HG03135 (cell line): Measurements from ENCODE around the gene CELSR2.

Source experiments
- ATAC-seq: cut with Tn5 transposase; IDR thresholded peaks from one replicate; pipeline ENCODE4 v1.9.1; 2021; ENCODE audit warnings: mild to moderate bottlenecking, moderate library complexity; ENCODE audit not compliant: unreplicated experiment

CELSR2 gene

DNA sequence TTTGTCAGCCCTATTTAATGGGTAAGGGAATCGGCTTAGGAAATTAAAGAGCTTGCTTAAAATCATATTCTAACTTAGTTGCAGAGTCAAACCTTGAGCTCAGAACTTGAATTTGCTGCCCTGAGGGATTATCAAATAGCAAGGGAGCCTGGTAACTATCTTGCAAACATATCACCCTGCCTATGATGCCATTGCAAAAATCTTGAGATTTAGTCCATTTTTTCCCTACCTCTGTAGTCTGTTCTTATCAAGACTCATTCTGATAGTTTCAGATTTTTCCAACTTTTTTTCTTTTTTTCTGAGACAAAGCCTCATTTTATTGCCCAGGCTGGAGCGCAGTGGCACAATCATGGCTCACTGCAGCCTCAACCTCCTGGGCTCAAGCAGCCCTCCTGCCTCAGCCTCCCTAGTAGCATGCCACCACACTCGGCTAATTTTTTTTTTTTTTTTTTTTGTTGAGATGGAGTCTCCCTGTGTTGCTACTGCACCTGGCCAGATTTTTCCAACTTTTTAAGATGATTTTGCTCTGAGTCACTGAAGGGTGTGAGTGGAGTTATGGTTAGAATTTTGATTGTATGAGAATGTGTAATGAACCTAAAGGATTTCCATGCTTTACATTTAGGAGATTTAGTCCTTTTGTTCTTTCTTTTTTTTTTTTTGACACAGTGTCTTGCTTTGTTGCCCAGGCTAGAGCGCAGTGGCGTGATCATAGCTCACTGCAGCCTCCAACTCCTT lies 23.5 kb upstream of the CELSR2 start:
- ATAC-seq = no peak

DNA sequence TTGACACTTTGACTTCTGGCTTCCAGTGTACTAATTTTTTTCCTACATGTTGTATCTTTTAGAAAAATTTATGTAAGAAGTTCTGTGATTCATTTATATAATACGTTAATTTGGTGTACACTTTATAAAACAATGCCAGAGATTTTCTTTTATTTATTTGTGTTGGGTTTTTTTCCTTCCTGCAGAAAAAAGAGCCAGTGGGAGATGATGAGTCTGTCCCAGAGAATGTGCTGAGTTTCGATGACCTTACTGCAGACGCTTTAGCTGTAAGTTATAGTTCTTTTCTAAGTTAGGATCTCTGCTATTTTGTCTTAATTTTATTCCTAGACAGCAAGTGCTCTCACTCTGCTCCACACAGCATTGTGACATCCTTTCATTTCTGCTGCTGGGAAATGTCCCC lies 21.2 kb upstream of the CELSR2 start:
- no peak for ATAC-seq

DNA sequence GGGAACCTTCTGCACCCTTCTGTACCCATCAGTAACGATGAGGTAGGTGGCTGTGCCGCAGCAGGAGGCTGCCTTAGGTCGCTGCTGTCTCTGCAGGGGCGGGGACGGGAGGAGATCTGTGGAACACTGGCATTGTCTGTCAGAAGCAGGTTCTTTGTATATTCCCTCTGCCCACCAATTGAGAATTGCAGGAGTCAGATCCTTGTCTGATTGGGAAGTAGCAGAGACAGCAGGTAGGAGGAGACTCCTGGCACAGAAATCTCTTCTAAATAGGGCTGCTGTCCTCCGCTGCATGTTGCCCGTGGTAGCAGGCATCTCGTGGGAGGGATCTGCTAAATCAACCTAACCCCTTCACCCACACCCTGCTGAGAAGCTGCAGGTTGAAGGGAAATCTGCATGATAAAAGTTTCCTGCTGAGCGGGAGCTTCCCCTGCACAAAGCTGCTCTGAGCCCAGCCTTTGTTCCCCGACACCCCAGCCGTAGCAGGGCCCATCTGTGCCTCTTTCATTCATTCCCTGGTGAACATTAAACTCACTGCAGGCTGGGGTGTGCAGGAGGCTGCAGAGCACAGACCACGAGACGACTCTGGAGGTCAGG lies 19.7 kb upstream of the CELSR2 start:
- ATAC-seq = no peak

DNA sequence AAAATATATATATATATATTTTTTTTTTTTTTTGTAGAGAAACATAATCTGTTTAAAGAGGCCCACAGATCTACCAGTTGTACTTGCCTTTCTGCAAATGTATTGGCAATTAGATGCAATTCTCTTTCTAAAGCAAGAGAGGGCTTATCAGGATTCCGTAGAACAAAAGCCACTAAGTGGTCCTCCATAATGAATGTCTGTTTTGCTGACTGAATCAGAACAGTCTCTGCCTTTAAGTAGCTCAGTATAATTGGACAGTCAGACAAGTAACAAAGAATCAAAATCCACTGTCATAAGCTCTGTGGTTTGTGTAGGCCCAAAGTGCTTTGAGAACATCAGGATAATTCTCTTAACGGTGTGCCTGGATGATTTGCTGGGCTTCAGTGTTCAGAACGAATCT lies 18.3 kb upstream of the CELSR2 start:
- ATAC-seq = no peak

DNA sequence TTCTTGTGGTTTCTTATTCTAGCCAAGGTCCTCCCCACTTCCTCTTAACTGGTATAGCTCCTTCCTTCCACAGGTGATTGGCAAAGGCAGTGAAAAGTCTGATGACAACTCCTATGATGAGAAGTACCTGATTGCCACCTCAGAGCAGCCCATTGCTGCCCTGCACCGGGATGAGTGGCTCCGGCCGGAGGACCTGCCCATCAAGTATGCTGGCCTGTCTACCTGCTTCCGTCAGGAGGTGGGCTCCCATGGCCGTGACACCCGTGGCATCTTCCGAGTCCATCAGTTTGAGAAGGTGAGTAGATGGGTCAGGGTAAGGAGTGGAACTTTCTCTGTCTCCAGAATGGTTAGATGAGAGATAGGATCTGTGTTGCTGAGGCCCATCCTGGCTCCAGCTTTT lies 14.2 kb upstream of the CELSR2 start:
- no peak for ATAC-seq

DNA sequence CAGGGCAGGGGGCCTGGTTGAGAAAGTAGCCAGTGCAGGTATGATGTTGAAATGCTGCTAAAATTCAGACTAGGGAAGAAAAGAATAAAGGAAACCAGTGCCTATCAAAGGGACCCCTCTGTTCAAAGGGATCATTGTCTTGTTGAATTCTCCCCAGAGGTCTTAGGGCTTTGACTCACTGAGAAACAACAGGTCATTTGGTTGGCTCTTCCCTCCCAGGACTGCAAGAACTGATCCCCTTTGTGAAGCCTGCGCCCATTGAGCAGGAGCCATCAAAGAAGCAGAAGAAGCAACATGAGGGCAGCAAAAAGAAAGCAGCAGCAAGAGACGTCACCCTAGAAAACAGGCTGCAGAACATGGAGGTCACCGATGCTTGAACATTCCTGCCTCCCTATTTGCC lies 11.8 kb upstream of the CELSR2 start:
- ATAC-seq = no peak

DNA sequence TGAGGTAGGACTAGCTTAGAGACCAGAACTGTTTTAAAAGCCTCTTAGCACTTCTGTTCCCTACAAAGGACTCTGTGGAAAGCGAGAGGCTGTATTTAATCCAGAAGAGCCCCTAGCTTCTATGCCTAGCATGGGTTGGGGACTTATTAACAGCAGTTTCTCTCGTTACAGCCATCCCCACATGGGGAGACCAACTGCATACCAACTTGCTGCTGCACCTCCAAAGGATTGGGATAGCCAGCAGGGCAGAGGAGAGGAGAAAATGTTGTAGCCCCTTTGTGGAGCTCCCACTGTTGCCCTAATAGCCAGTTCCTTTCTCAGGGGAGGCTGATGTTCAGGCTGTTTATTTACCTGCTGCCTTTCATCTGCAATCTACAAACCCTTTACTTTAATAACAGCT lies 11.0 kb upstream of the CELSR2 start:
- ATAC-seq = no peak

DNA sequence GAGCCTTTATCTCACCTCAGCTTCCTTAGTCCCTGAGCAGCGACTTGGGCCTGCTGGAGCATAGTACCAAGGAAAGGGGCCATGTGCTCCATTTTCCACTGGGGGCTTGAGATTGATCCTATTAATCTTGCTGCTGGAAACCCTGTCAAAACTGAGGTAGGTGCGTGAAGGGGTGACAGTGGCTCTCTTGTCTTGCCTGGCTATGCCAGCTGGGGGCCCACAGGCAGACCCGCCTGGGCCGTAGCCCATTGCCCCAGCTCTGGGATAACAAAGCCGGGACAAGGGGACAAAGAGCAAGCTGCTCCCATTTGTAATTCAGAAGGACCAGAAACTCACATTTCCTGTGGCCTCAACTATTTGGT lies 10.3 kb upstream of the CELSR2 start:
- no peak for ATAC-seq

DNA sequence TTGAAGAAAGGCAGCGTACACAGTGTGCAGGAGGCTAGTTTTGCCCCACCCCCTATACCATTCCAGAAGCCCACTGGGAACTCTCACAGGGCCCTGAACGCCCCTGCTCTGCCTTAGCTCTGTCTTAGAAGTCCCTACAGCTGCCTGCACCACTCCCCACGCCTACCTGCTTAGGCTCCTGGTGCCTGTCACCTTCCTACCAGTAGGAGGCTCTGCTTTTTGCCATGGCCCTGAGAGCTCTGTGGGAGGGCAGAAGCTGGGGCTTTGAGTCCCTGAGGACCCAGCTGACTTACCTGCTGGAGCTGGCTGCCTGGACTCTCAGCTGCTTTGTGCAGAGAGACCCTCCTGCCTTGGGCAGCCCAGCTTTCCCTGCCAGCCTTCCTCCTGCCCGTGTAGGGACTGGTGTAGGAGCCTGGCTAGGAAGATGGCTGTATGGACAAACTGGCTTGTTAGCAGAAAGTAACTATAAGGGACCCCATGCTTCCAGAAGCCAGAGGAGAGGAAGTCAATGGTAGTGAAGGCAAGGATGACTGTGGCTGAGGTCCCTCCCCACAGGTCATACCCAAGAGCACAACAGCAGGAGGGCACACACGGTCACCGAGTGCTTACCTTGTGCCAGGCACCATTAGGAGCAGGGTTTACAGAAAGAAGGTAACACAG lies 9.8 kb upstream of the CELSR2 start:
- peak; percentile 51 for ATAC-seq

DNA sequence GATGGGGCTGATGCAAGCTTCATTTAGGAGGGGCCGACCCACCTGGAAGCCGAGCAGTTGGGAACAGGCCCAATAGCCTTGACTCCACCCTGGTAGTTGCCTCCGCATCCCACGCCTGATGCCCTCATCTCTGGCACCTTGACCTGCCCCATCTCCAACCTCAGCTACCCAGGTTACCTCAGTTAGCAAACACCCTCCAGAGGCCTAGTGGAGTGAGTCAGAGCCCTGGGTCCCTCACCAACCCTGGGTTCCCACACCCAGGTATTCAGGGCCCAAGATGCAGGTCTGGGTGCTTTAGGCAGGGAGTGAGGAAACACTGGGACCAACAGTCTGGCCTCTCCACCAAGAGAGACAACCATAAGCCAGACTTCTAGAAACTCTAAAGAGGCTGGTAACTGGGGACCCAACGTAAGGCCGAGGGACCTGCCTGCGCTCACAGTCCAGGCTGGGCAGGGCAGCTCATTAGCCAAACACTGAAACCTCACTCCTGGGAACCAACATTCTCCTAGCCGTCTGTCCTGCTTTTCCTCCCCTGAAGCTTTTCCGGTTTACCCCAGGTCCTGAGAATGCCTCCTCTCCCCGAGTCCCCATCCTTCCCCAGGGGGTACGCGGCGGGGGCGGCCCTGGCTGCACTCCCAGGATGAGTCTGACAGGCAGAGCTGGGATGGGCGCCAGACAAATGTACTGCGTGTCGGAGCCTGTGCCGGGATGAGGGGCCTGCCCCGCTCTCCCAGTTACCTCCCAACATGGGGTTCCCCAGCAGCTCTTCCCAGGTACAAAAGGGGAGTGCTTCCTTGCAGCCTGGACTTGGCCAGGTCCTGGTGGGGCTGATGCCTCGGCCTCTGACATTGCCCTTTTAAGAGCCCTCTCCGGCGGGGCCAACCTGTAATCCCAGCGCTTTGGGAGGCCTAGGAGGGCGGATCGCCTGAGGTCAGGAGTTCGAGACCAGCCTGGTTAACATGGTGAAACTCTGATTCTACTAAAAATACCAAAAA lies 8.9 kb upstream of the CELSR2 start:
- ATAC-seq = no peak

DNA sequence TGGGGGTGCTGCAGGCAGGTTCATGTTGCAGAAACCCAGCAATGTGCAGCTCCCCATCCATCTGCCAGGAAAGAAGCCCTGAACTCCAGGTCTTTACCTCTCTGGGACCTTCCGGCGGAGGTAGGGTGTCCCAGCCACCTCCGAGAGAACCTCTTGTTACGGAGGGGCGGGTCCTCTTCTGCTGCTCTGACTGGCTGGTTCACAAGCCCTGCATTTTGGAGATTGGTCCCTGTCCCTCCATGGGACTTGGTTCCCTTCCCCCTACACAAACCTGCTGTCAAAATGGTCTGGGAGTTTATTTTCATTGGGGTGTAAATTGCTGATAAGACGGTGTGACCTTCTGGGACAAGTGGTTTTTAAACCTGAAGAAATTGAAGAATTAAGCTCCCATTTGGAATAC lies 8.0 kb upstream of the CELSR2 start:
- ATAC-seq = no peak

DNA sequence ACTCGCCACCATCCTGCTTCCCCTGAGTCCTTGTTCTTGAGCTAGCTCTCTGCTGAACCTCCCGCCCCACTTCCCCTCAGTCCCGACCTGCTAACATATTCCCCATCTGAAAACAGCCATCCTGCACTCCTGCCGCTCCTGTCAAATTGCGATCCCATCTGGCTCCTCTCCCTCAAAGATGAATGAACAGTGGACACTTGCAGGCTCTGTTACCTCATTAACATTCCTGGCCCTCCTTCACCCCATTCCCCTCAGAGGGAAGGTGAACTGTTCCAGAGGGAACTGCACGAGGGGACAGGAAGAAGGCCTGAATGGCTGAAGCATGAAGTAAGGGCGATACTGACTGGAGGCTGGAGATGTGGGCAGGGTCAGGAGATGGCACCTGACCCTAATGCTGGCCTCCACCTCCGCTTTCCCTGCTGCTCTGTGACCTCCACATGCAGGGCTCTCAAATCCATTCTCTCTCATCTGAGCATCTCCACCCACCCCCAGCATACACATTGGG lies 7.4 kb upstream of the CELSR2 start:
- ATAC-seq = no peak

DNA sequence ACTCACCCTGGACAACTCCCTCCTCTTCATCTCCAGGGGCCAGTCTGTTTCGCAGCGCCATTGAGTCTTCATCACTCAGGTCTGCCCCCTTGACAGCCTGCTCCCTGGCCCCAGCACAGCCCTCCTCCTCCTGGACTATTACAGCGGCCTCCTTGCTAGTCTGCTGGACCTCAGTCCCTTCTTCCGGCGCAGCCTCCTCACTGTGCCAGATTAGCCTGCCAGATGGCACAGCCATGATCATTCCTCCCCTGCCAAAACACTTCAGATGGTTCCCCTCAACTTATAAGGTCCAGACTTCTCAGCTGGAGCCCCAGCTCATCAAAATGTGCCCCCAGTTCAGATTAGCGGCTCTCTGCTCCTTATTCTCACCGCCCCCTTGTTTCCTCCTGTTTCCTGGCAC lies 7.0 kb upstream of the CELSR2 start:
- ATAC-seq = no peak

DNA sequence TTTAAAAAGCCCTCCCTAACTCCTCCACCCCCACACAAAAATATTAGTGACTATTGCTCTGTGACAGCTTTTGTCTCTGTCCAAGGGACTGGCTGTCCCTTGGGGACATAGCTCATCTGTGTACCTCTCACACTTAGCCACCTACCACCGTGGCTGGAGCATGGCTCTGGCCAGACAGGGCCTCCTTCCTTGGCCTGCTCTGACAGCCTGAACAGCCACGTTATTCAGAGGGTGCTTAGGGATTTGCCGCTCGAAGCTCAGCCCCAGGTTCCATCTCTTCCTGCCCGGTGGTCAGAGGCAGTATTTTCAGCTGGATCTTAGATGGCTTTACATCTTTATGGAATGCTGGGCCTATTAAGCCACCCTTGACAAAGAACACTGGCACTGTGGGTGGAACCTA lies 6.1 kb upstream of the CELSR2 start:
- no peak for ATAC-seq

DNA sequence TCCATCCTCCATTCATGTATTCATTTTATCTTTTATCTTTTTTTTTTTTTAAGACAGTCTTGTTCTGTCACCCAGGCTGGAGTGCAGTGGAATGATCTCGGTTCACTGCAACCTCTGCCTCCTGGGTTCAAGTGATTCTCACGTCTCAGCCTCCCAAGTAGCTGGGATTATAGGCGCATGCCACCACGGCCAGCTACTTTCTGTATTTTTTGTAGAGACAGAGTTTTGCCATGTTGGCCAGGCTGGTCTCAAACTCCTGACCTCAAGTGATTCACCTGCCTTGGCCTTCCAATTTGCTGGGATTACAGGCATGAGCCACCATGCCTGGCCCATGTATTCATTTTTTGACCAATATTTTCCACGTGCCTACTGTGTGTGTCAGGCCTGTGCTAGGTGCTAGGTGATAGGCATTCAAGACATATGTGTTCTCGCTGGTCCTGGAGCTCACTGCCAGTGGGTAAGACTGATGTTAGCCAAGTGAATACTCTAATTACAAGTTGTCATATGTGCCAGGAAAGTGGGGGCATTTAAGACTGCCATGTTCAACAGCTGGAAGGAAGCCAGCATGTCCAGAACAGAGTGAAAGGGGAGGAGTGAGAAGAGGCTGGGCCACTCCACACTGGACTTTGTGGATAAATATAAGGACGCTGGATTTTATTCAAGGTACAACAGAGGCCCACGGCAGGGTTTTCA lies 5.3 kb upstream of the CELSR2 start:
- no peak for ATAC-seq

DNA sequence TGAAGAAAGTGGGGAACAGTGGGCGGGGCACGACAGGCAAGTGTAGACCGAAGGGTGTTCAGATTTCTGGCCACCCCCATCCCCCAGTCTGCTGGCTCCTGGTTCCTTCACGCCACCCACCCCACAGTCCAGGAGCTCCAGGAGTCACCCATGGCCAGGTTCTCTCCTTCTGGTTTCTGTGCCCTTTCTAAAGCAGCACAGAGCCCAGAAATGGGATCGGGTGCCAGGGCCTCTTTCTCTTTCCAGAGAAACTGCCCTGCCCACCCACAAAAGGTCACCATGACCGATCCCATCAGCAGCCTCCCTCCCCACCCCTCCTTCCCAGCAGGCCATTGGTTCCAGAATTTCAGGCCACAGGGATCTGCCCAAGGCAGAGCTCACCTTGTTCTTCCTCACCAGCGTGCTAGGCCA lies 3.2 kb upstream of the CELSR2 start:
- no peak for ATAC-seq

DNA sequence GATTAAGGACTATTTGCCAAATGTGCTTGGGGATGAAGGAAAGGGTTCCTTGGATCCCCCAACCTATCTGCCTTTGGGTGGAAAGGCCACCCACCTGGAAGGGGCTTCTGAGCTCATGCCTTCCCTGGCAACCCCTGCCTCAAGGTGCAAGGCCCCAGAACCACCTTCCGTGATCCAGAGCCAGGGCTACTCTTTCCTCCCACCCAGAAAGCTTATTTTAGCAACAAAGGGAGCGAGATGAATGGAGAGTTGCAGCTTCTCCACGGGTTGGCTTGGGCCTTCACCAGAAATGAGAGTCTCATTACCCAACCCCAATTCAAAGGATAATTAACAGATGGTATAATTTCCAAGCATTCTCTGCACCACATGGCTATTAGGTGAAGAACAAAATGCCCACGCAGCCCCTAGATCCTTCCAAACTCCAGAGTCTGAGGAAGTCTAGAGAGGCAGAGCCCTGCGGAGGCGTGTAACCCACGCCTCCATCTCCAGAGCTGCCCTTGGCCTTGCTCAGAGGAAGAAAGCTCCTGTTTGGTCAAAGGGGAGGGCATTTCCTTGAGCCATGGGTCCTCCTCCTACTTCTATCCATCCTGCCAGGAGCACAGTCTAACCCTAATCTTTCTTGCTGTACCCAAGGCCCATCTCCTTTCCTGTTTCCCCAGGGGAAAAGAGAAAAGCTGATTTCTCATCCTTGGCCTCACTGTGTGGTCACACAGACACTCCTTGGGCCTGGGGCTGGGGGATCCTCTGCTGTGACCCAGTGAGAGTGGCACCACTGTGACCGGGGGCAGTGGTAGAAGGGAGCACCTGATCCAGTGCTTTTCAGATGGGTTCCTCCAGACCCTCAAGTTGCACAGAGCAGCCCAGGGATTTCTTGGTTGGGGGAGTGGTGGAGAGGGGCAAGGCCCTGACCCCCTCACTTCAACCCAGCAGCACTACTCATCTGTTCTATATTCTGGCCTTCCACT lies 1.7 kb upstream of the CELSR2 start:
- no peak for ATAC-seq

DNA sequence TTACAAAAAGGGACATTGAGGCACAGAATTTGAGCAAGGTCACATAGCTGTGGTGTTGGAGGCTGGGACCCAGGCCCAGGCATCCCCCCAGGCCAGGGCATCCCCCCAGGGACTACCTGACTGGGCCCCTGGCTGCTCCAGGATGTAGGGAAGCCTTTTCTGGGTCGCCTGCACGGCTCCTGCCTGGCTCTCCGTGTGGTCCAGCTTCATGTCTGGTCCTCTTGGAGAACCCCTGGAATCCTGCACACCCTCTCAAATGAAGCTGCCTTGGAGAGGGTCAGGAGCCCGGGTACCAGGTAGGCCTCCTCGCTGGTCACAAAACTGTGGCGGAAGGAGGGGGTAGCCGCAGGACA lies 919 bp upstream of the CELSR2 start:
- ATAC-seq = no peak

DNA sequence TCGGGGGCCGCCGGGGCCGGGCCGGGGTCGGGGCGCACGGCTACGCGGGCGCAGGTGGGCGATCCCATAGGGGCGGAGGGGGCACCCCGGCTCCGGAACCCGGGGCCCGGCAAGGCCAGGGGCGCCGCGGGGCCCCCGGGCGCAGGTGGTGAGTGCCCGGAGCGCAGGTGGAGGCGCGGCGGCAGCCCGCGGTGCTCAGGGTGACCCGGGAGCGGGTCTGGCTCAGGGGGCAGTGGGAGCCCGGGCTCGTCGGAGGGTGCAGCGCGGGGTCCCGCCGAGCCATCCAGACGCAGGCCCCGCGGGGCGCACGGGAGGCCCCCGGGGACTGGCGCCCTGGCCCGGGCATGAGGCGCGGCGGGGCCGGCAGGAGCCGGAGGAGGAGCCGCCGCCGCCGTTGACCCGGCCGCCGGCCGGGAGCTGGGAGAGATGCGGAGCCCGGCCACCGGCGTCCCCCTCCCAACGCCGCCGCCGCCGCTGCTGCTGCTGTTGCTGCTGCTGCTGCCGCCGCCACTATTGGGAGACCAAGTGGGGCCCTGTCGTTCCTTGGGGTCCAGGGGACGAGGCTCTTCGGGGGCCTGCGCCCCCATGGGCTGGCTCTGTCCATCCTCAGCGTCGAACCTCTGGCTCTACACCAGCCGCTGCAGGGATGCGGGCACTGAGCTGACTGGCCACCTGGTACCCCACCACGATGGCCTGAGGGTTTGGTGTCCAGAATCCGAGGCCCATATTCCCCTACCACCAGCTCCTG lies 489 bp downstream of the CELSR2 start:
- peak; percentile 34 for ATAC-seq
